K562 (cell line): ENCODE results near the gene GP1BA. TPM values are rescaled to one million over a fixed set of nuclear protein-coding genes. Genes with fewer than 3 reads are reported as not detected.

Experiments used
- CBFA2T2 ChIP-seq: fragments of 450-650 bp; conservative IDR thresholded peaks from 2 replicates; pipeline ENCODE4 v1.6.1; 2017; ENCODE audit warnings: mild to moderate bottlenecking
- ETV6 ChIP-seq, 3 experiments: fragments of 150-350 bp in 1 of 3; sonication (generic) in 1 of 3; formaldehyde crosslinking in 1 of 3; IDR thresholded peaks; 2 replicates each; pipeline versions ENCODE4 v1.6.1 to v1.8.0; 2014 to 2022; ENCODE audit warnings: borderline replicate concordance in 2 of 3, low read depth in 2 of 3, antibody characterized with exemption in 1 of 3, low read length in 1 of 3, mild to moderate bottlenecking in 1 of 3, missing genetic modification reagents in 1 of 3
- FIP1L1 ChIP-seq: fragments of 200-400 bp; formaldehyde crosslinking; IDR thresholded peaks from 2 replicates; pipeline ENCODE4 v1.6.1; 2018; ENCODE audit warnings: mild to moderate bottlenecking, low read depth, low read length; ENCODE audit not compliant: poor library complexity, severe bottlenecking
- KDM2B ChIP-seq: fragments of 250-450 bp; sonication (Bioruptor Pico); IDR thresholded peaks from 2 replicates; pipeline ENCODE4 v1.8.0; 2021; ENCODE audit warnings: mild to moderate bottlenecking, moderate library complexity
- MED1 ChIP-seq: sonication (generic); formaldehyde crosslinking; IDR thresholded peaks from 2 replicates; pipeline ENCODE4 v1.8.1; 2023; ENCODE audit warnings: missing genetic modification reagents, borderline replicate concordance
- MYNN ChIP-seq, 2 experiments: sonication (generic); formaldehyde crosslinking in 1 of 2; IDR thresholded peaks; 2 replicates each; pipeline versions ENCODE4 v1.5.0 to v1.6.1; 2016 to 2020; ENCODE audit warnings: antibody characterized with exemption in 1 of 2, missing genetic modification reagents in 1 of 2
- NCOA1 ChIP-seq: fragments of 450-650 bp; IDR thresholded peaks from 2 replicates; pipeline ENCODE4 v1.6.1; 2016; ENCODE audit warnings: low read depth
- NFE2 ChIP-seq: IDR thresholded peaks from 2 replicates; pipeline ENCODE4 v1.6.1; 2014; ENCODE audit warnings: antibody characterized with exemption, low read depth
- NR1H2 ChIP-seq: sonication (generic); formaldehyde crosslinking; IDR thresholded peaks from 2 replicates; pipeline ENCODE4 v1.4.0; 2020; ENCODE audit warnings: mild to moderate bottlenecking, missing genetic modification reagents
- NR3C1 ChIP-seq: sonication (generic); formaldehyde crosslinking; IDR thresholded peaks from 2 replicates; pipeline ENCODE4 v1.8.1; 2022; ENCODE audit warnings: missing genetic modification reagents
- NR4A1 ChIP-seq, 2 experiments: fragments of 250-450 bp in 1 of 2; fragments of 450-650 bp in 1 of 2; sonication (Bioruptor Pico) in 1 of 2; IDR thresholded peaks; 2 replicates each; pipeline versions ENCODE4 v1.4.0 to v1.6.1; 2016 to 2020; ENCODE audit warnings: mild to moderate bottlenecking in 2 of 2, missing compliant biosample characterization in 1 of 2, missing genetic modification characterization in 1 of 2, moderate library complexity in 1 of 2
- PKNOX1 ChIP-seq: fragments of 450-650 bp; IDR thresholded peaks from 2 replicates; pipeline ENCODE4 v1.6.1; 2016
- RHOXF2B ChIP-seq: fragments of 250-450 bp; sonication (Bioruptor Pico); conservative IDR thresholded peaks from 2 replicates; pipeline ENCODE4 v1.5.1; 2021
- STAG1 ChIP-seq: sonication (generic); formaldehyde crosslinking; IDR thresholded peaks from 2 replicates; pipeline ENCODE4 v1.5.0; 2020; ENCODE audit warnings: missing genetic modification reagents, borderline replicate concordance
- SUPT5H ChIP-seq: fragments of 450-650 bp; IDR thresholded peaks from 2 replicates; pipeline ENCODE4 v1.6.1; 2016
- ZKSCAN1 ChIP-seq: fragments of 150-350 bp; IDR thresholded peaks from 2 replicates; pipeline ENCODE4 v1.6.1; 2016; ENCODE audit warnings: low read depth, low read length
- ZNF316 ChIP-seq: fragments of 450-650 bp; IDR thresholded peaks from 2 replicates; pipeline ENCODE4 v1.6.1; 2016
- ZNF551 ChIP-seq: fragments of 250-450 bp; sonication (Bioruptor Pico); IDR thresholded peaks from 2 replicates; pipeline ENCODE4 v1.5.0; 2021; ENCODE audit warnings: mild to moderate bottlenecking, moderate library complexity
- ZNF695 ChIP-seq: fragments of 450-650 bp; formaldehyde crosslinking; IDR thresholded peaks from 2 replicates; pipeline ENCODE4 v1.4.0; 2020; ENCODE audit warnings: mild to moderate bottlenecking, moderate library complexity
- polyA plus RNA-seq, 8 experiments: library from polyadenylated mRNA; depleted of rRNA in 4 of 8; stranded (reverse) in 5 of 8; unstranded in 3 of 8; fragments of >200 nt; fragmentation: Nextera tagmentation in 2 of 8; fragmentation: Illumina TruSeq in 1 of 8; extraction: Ambion mirVana in 2 of 8; extraction: Trizol in 1 of 8; gene quantifications; 2 replicates each; pipeline versions ENCODE4 v1.2.1 to v1.2.3, GENCODE V29; 2011 to 2014; ENCODE audit warnings: inconsistent platforms in 1 of 8, missing spikeins in 1 of 8
- total RNA-seq, 7 experiments: library from RNA; depleted of rRNA in 6 of 7; stranded (reverse); fragments of >200 nt in 6 of 7; fragmentation: Illumina TruSeq in 2 of 7; extraction: Trizol in 2 of 7; gene quantifications; 2 replicates each; pipeline versions ENCODE4 v1.2.1 to v1.2.3, GENCODE V29; 2011 to 2021; ENCODE audit warnings: low replicate concordance in 1 of 7
- TF ChIP-seq, protein P1 (sequence below), 2 experiments: fragments of 450-650 bp; formaldehyde crosslinking in 1 of 2; IDR thresholded peaks; 2 replicates each; pipeline versions ENCODE4 v1.4.0 to v1.6.1; 2014 to 2020; ENCODE audit warnings: mild to moderate bottlenecking in 2 of 2, borderline replicate concordance in 1 of 2, low read depth in 1 of 2

Gene GP1BA
- total and polyA plus RNA-seq, 9 of the 15 experiments (the other 6 are each of a cell fraction or from before 2014, with no cell fraction given) = 0.01 TPM; not detected in 8

- no peak for TF ChIP-seq KDM2B (CRISPR knock-in tag)
- TF ChIP-seq ETV6 (IDR thresholded peaks at IDR 0.05; ENCODE audit: borderline replicate concordance in 1 of 2, low read depth in 2 of 2, low read length in 1 of 2) = no peak
- no peak for TF ChIP-seq ETV6 (CRISPR knock-in tag; IDR thresholded peaks at IDR 0.05; ENCODE audit: borderline replicate concordance)
- TF ChIP-seq STAG1 (CRISPR knock-in tag) = no peak
- TF ChIP-seq ZNF695 = no peak
- no peak for TF ChIP-seq ZNF551
- no peak for TF ChIP-seq MED1 (CRISPR knock-in tag)
- TF ChIP-seq, protein P1, sequence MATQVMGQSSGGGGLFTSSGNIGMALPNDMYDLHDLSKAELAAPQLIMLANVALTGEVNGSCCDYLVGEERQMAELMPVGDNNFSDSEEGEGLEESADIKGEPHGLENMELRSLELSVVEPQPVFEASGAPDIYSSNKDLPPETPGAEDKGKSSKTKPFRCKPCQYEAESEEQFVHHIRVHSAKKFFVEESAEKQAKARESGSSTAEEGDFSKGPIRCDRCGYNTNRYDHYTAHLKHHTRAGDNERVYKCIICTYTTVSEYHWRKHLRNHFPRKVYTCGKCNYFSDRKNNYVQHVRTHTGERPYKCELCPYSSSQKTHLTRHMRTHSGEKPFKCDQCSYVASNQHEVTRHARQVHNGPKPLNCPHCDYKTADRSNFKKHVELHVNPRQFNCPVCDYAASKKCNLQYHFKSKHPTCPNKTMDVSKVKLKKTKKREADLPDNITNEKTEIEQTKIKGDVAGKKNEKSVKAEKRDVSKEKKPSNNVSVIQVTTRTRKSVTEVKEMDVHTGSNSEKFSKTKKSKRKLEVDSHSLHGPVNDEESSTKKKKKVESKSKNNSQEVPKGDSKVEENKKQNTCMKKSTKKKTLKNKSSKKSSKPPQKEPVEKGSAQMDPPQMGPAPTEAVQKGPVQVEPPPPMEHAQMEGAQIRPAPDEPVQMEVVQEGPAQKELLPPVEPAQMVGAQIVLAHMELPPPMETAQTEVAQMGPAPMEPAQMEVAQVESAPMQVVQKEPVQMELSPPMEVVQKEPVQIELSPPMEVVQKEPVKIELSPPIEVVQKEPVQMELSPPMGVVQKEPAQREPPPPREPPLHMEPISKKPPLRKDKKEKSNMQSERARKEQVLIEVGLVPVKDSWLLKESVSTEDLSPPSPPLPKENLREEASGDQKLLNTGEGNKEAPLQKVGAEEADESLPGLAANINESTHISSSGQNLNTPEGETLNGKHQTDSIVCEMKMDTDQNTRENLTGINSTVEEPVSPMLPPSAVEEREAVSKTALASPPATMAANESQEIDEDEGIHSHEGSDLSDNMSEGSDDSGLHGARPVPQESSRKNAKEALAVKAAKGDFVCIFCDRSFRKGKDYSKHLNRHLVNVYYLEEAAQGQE (IDR thresholded peaks at IDR 0.05; ENCODE audit: borderline replicate concordance) = no peak
- TF ChIP-seq, protein P1 (CRISPR knock-in tag; IDR thresholded peaks at IDR 0.05; ENCODE audit: low read depth) = no peak
- TF ChIP-seq PKNOX1 = no peak
- no peak for TF ChIP-seq NR1H2 (CRISPR knock-in tag)
- TF ChIP-seq NFE2 = no peak
- peak; percentile 37; the same call in 1 of the 2 replicates for TF ChIP-seq NCOA1
- peak; percentile 90 for TF ChIP-seq SUPT5H
- 0 out of 2 replicates have a peak, but pooled peaks have one; percentile 9 for TF ChIP-seq ZNF316
- TF ChIP-seq NR3C1 = no peak
- no peak for TF ChIP-seq FIP1L1
- no peak for TF ChIP-seq ZKSCAN1
- TF ChIP-seq CBFA2T2 = no peak
- TF ChIP-seq NR4A1 (CRISPR knock-in tag; IDR thresholded peaks at IDR 0.05) = no peak
- no peak for TF ChIP-seq NR4A1 (tag; IDR thresholded peaks at IDR 0.05)
- TF ChIP-seq RHOXF2B (CRISPR knock-in tag) = no peak
- no peak for TF ChIP-seq MYNN (IDR thresholded peaks at IDR 0.05)
- TF ChIP-seq MYNN (CRISPR knock-in tag; IDR thresholded peaks at IDR 0.05) = no peak
These were observed 16.3 kb downstream of the GP1BA start, which contains the start of gene PFN1 (continued) for GRCh38 chr17:4948166-4948930.
